ENCODE results near the gene IL13. TPM values are rescaled to one million over a fixed set of nuclear protein-coding genes. Genes with fewer than 3 reads are reported as not detected.

Gene IL13
- total RNA-seq, 1 donor from 2014 or later, result not detected

GRCh38 chr5:132637241-132637640 is 20.7 kb upstream of the IL13 start:
- H3K4me3 Mint-ChIP-seq (ENCODE audit: unreplicated experiment), result no peak overlapping the region
- no peak for TF ChIP-seq CTCF (IDR thresholded peaks at IDR 0.05; ENCODE audit: partially characterized antibody, unreplicated experiment)
- H3K27me3 Mint-ChIP-seq (ENCODE audit: unreplicated experiment), result no peaks in the 10 kb centered on the region
- no peak for DNase-seq
- H3K9me3 Mint-ChIP-seq (ENCODE audit: unreplicated experiment), result no peaks in the 10 kb centered on the region
- H3K4me1 Mint-ChIP-seq (ENCODE audit: low read depth, unreplicated experiment), result no peaks in the 10 kb centered on the region
- no peak overlapping the region for H3K27ac Mint-ChIP-seq (ENCODE audit: unreplicated experiment)
- H3K36me3 Mint-ChIP-seq (ENCODE audit: unreplicated experiment), result no peaks in the 10 kb centered on the region

DNA sequence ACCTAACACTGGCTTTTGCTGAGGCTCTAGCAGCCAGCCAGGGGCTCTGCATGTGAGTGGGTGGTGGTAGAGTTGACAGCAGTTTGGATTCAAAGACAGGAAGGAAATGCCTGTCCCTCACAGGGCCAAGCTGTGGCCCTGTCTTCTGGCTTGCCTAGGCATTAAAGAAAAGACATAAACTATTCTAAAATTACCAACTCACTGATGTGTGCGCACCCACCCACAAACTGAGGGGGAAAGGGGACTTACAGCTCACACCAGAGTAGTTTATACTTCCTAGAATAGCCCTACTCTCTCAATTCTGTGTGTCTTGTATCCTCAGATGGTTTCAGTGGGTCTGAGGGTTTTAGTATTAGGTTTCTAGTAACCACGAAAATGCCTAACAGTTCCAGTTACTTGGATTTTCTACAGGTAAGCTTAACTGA is 18.3 kb upstream of the IL13 start:
- no peak overlapping the region for H3K4me3 Mint-ChIP-seq (ENCODE audit: unreplicated experiment)
- no peak for DNase-seq
- peaks cover 1% of the 10 kb centered on the region for H3K36me3 Mint-ChIP-seq (ENCODE audit: unreplicated experiment)
- TF ChIP-seq CTCF (IDR thresholded peaks at IDR 0.05; ENCODE audit: partially characterized antibody, unreplicated experiment), result no peak
- H3K27ac Mint-ChIP-seq (ENCODE audit: unreplicated experiment), result no peak overlapping the region
- no peaks in the 10 kb centered on the region for H3K9me3 Mint-ChIP-seq (ENCODE audit: unreplicated experiment)
- H3K27me3 Mint-ChIP-seq (ENCODE audit: unreplicated experiment), result peaks cover 2% of the 10 kb centered on the region
- no peaks in the 10 kb centered on the region for H3K4me1 Mint-ChIP-seq (ENCODE audit: low read depth, unreplicated experiment)

DNA sequence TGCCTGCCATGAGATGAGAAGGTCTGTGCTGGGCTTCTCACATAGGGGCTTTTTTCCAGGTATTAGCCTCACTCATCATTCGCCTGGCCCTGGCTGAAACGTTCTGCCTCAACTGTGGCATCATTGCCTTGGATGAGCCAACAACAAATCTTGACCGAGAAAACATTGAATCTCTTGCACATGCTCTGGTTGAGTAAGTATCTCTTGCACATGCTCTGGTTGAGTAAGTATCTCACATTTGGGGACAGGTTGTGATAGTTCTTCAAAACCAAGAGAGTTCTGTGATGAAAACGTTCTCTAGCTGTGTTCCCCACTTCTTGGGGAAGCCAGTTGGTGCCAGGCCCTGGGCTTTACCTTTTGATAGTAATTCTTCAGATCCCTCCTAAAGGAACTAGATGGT is 17.4 kb upstream of the IL13 start:
- H3K36me3 Mint-ChIP-seq (ENCODE audit: unreplicated experiment), result peaks cover 7% of the 10 kb centered on the region
- H3K4me1 Mint-ChIP-seq (ENCODE audit: low read depth, unreplicated experiment), result no peaks in the 10 kb centered on the region
- H3K9me3 Mint-ChIP-seq (ENCODE audit: unreplicated experiment), result peaks cover 5% of the 10 kb centered on the region
- H3K27me3 Mint-ChIP-seq (ENCODE audit: unreplicated experiment), result peaks cover 4% of the 10 kb centered on the region
- no peak for TF ChIP-seq CTCF (IDR thresholded peaks at IDR 0.05; ENCODE audit: partially characterized antibody, unreplicated experiment)
- H3K27ac Mint-ChIP-seq (ENCODE audit: unreplicated experiment), result no peak overlapping the region
- H3K4me3 Mint-ChIP-seq (ENCODE audit: unreplicated experiment), result no peak overlapping the region
- no peak for DNase-seq

GRCh38 chr5:132641241-132641723 is 16.7 kb upstream of the IL13 start:
- H3K4me1 Mint-ChIP-seq (ENCODE audit: low read depth, unreplicated experiment), result no peaks in the 10 kb centered on the region
- no peak overlapping the region for H3K4me3 Mint-ChIP-seq (ENCODE audit: unreplicated experiment)
- peaks cover 11% of the 10 kb centered on the region for H3K36me3 Mint-ChIP-seq (ENCODE audit: unreplicated experiment)
- no peak overlapping the region for H3K27ac Mint-ChIP-seq (ENCODE audit: unreplicated experiment)
- H3K27me3 Mint-ChIP-seq (ENCODE audit: unreplicated experiment), result peaks cover 4% of the 10 kb centered on the region
- TF ChIP-seq CTCF (IDR thresholded peaks at IDR 0.05; ENCODE audit: partially characterized antibody, unreplicated experiment), result no peak
- H3K9me3 Mint-ChIP-seq (ENCODE audit: unreplicated experiment), result peaks cover 5% of the 10 kb centered on the region
- DNase-seq, result no peak

DNA sequence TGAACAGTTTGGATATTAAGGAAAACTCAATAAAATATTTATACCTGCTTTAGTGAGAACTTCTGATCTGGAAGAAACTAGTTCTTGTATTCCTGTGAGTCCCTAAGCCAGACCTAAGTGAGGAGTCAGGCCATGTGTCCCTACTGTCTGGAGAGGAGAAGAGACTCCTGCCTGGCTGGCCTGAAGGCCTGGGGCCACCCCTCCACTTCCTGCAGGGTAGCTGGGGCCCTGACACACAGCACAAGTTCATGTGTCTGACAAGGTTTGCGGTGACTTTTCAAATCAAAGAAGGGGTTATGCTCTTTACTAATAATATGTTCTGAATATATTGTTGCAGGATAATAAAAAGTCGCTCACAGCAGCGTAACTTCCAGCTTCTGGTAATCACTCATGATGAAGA is 16.1 kb upstream of the IL13 start:
- peaks cover 4% of the 10 kb centered on the region for H3K27me3 Mint-ChIP-seq (ENCODE audit: unreplicated experiment)
- peaks cover 13% of the 10 kb centered on the region for H3K36me3 Mint-ChIP-seq (ENCODE audit: unreplicated experiment)
- no peak for TF ChIP-seq CTCF (IDR thresholded peaks at IDR 0.05; ENCODE audit: partially characterized antibody, unreplicated experiment)
- H3K4me3 Mint-ChIP-seq (ENCODE audit: unreplicated experiment), result no peak overlapping the region
- no peak for DNase-seq
- H3K9me3 Mint-ChIP-seq (ENCODE audit: unreplicated experiment), result peaks cover 5% of the 10 kb centered on the region
- no peaks in the 10 kb centered on the region for H3K4me1 Mint-ChIP-seq (ENCODE audit: low read depth, unreplicated experiment)
- H3K27ac Mint-ChIP-seq (ENCODE audit: unreplicated experiment), result no peak overlapping the region

All from glutamatergic neuron (in vitro differentiated cells).